ENCODE measurements around the gene WDFY4. TPM values are rescaled to one million over a fixed set of nuclear protein-coding genes. Genes with fewer than 3 reads are reported as not detected.

Gene WDFY4
- polyA plus RNA-seq, 1 donor (not counting 4 experiments of a cell fraction or from before 2014, with no cell fraction given), result 0.04 TPM

DNA sequence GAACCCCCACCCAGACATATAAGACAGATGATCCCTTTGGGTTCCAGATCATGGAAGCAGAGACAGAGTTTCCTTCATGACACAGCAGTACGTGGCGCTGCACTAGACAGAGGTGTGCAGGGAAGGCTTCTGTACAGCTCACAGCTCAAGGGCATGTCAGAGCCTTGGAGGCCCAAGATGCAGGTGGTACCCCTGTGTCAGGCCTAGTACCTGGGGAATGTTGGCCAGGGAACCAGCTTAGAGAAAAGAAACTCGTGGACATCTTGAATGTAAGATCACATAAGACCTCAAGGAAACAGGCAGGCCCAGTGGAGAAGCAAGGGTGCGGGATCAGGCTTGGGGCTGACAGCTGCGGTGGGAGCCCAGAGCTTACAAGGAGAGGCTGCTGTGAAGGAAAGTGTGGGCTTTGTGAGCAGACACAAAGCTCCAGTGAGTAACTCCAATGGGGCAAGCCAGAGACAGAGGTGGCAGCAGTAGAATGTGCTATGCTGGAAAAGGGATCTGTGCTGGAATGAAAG lies 91.4 kb downstream of the WDFY4 start:
- Histone ChIP-seq H3K27ac (ENCODE audit: control insufficient read depth, insufficient read depth, low read length) (no peak overlapping the region), H3K9me3 (ENCODE audit: control insufficient read depth, low read depth, low read length) (no peaks in the 10 kb centered on the region), H3K36me3 (ENCODE audit: control insufficient read depth in 2 of 2, extremely low read depth in 1 of 2, insufficient read depth in 2 of 2, low read length in 2 of 2) (no peaks in the 10 kb centered on the region), H3K9ac (ENCODE audit: control insufficient read depth, extremely low read depth, insufficient read depth, low read length) (no peak overlapping the region), H3K4me2 (ENCODE audit: control insufficient read depth, extremely low read depth, insufficient read depth, low read depth, low read length) (no peak overlapping the region), H3K4me1 (ENCODE audit: control insufficient read depth, extremely low read depth, insufficient read depth, low read length) (no peaks in the 10 kb centered on the region), H3K9me1 (ENCODE audit: control insufficient read depth, extremely low read depth, insufficient read depth, low read length) (no peaks in the 10 kb centered on the region), H3K4me3 (ENCODE audit: control insufficient read depth in 2 of 3, extremely low read depth in 1 of 3, insufficient read depth in 2 of 3, low read depth in 1 of 3, low read length in 3 of 3) (no peak overlapping the region), H4K20me1 (ENCODE audit: control insufficient read depth, extremely low read depth, insufficient read depth, low read length) (no peaks in the 10 kb centered on the region), H3K27me3 (ENCODE audit: control insufficient read depth, extremely low read depth, insufficient read depth, low read length) (no peaks in the 10 kb centered on the region), H2AFZ (ENCODE audit: control insufficient read depth, low read length) (no peak overlapping the region), H3K79me2 (ENCODE audit: control insufficient read depth, insufficient read depth, low read length) (no peaks in the 10 kb centered on the region)
- FAIRE-seq (no peak), DNase-seq (ENCODE audit: low read depth, low spot score) (no peak)
- no peak for TF ChIP-seq EZH2 (IDR thresholded peaks at IDR 0.05; ENCODE audit: low read length)
- TF ChIP-seq, protein P1, sequence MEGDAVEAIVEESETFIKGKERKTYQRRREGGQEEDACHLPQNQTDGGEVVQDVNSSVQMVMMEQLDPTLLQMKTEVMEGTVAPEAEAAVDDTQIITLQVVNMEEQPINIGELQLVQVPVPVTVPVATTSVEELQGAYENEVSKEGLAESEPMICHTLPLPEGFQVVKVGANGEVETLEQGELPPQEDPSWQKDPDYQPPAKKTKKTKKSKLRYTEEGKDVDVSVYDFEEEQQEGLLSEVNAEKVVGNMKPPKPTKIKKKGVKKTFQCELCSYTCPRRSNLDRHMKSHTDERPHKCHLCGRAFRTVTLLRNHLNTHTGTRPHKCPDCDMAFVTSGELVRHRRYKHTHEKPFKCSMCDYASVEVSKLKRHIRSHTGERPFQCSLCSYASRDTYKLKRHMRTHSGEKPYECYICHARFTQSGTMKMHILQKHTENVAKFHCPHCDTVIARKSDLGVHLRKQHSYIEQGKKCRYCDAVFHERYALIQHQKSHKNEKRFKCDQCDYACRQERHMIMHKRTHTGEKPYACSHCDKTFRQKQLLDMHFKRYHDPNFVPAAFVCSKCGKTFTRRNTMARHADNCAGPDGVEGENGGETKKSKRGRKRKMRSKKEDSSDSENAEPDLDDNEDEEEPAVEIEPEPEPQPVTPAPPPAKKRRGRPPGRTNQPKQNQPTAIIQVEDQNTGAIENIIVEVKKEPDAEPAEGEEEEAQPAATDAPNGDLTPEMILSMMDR (optimal IDR thresholded peaks at IDR 0.05 in 1 of 3, IDR thresholded peaks at IDR 0.05 in 1 of 3, conservative IDR thresholded peaks at IDR 0.05 in 1 of 3; ENCODE audit: extremely low read depth in 1 of 3, insufficient read depth in 2 of 3, low read length in 3 of 3), result no peak
- dilution Hi-C loops (cut with MboI; ENCODE audit: extremely low pct_ligation_motif_present, low sequenced_read_pairs), result no loop called here

DNA sequence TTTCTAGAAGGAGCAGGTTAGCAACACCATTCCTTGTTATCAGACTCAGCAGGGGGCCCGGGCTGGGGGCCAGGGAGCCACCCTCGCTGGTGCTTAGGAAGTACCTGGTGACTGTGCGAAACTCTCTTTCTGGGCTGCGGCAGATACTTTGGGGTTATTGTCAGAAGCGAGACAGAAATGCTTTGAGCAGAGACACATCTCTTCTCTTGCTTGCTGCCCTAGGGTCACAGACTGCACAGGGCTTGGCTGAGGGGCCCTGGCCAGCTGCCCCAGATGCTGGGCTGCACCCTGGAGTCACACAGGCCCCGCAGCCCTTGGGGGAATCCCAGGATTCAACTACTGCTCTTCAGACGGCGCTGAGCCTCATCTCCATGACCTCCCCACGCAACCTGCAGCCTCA lies 91.9 kb downstream of the WDFY4 start:
- Histone ChIP-seq H3K9ac (ENCODE audit: control insufficient read depth, extremely low read depth, insufficient read depth, low read length) (no peak overlapping the region), H3K36me3 (ENCODE audit: control insufficient read depth in 2 of 2, extremely low read depth in 1 of 2, insufficient read depth in 2 of 2, low read length in 2 of 2) (no peaks in the 10 kb centered on the region), H3K9me1 (ENCODE audit: control insufficient read depth, extremely low read depth, insufficient read depth, low read length) (no peaks in the 10 kb centered on the region), H4K20me1 (ENCODE audit: control insufficient read depth, extremely low read depth, insufficient read depth, low read length) (no peaks in the 10 kb centered on the region), H3K9me3 (ENCODE audit: control insufficient read depth, low read depth, low read length) (no peaks in the 10 kb centered on the region), H3K27ac (ENCODE audit: control insufficient read depth, insufficient read depth, low read length) (no peak overlapping the region), H3K79me2 (ENCODE audit: control insufficient read depth, insufficient read depth, low read length) (no peaks in the 10 kb centered on the region), H3K4me1 (ENCODE audit: control insufficient read depth, extremely low read depth, insufficient read depth, low read length) (no peaks in the 10 kb centered on the region), H3K4me2 (ENCODE audit: control insufficient read depth, extremely low read depth, insufficient read depth, low read depth, low read length) (no peak overlapping the region), H2AFZ (ENCODE audit: control insufficient read depth, low read length) (no peak overlapping the region), H3K4me3 (ENCODE audit: control insufficient read depth in 2 of 3, extremely low read depth in 1 of 3, insufficient read depth in 2 of 3, low read depth in 1 of 3, low read length in 3 of 3) (no peak overlapping the region), H3K27me3 (ENCODE audit: control insufficient read depth, extremely low read depth, insufficient read depth, low read length) (no peaks in the 10 kb centered on the region)
- TF ChIP-seq, protein P1 (optimal IDR thresholded peaks at IDR 0.05 in 1 of 3, IDR thresholded peaks at IDR 0.05 in 1 of 3, conservative IDR thresholded peaks at IDR 0.05 in 1 of 3; ENCODE audit: extremely low read depth in 1 of 3, insufficient read depth in 2 of 3, low read length in 3 of 3), result no peak
- no peak for TF ChIP-seq EZH2 (IDR thresholded peaks at IDR 0.05; ENCODE audit: low read length)
- dilution Hi-C loops (cut with MboI; ENCODE audit: extremely low pct_ligation_motif_present, low sequenced_read_pairs), result no loop called here
- DNase-seq (ENCODE audit: low read depth, low spot score), result no peak
- no peak for FAIRE-seq

Measured in keratinocyte (primary cell).